H54 (cell line): ENCODE measurements around the gene PDZD8.

Experiments
- DNase-seq: peaks from one replicate; pipeline ENCODE4 v3.0.0; 2011; ENCODE audit warnings: low spot score, mixed read lengths; ENCODE audit not compliant: insufficient read length
- FAIRE-seq: peaks from 3 replicates; lab custom pipeline; 2011; peaks lifted over from hg19 to GRCh38; lab: Jason Lieb, UNC
- POLR2A ChIP-seq: IDR thresholded peaks from 2 replicates; pipeline ENCODE4 v1.6.1; 2011; ENCODE audit warnings: low read depth, mild to moderate bottlenecking, low read length

PDZD8 gene

GRCh38 chr10:117257721-117258120 lies 117.5 kb downstream of the PDZD8 start:
- no peak for DNase-seq
- FAIRE-seq: no peak
- TF ChIP-seq POLR2A: no peak

- no peak for FAIRE-seq
- no peak for TF ChIP-seq POLR2A
Observed at GRCh38 chr10:117256910-117257309, 118.3 kb downstream of the PDZD8 start.

GRCh38 chr10:117255835-117256460 lies 119.3 kb downstream of the PDZD8 start:
- FAIRE-seq (no peak), DNase-seq (no peak)
- TF ChIP-seq POLR2A: no peak

More at GRCh38 chr10:117256910-117257309, 118.3 kb downstream of the PDZD8 start:
- DNase-seq: no peak

GRCh38 chr10:117254774-117255735 lies 120.2 kb downstream of the PDZD8 start:
- DNase-seq (no peak), FAIRE-seq (no peak)
- TF ChIP-seq POLR2A: no peak

- FAIRE-seq (no peak), DNase-seq (no peak)
- TF ChIP-seq POLR2A: no peak
Observed at GRCh38 chr10:117254338-117254737, 120.9 kb downstream of the PDZD8 start.

GRCh38 chr10:117253908-117254307 lies 121.3 kb downstream of the PDZD8 start:
- TF ChIP-seq POLR2A: no peak
- FAIRE-seq (no peak), DNase-seq (no peak)

- FAIRE-seq: no peak
- no peak for DNase-seq
- no peak for TF ChIP-seq POLR2A
Observed at GRCh38 chr10:117250411-117250810, 124.8 kb downstream of the PDZD8 start.

GRCh38 chr10:117249493-117250093 lies 125.6 kb downstream of the PDZD8 start:
- no peak for DNase-seq
- no peak for TF ChIP-seq POLR2A
- FAIRE-seq: no peak

- FAIRE-seq: no peak
- TF ChIP-seq POLR2A: no peak
- DNase-seq: no peak
Observed at GRCh38 chr10:117248750-117249465, 126.3 kb downstream of the PDZD8 start.

- DNase-seq (no peak), FAIRE-seq (no peak)
- TF ChIP-seq POLR2A: no peak
Observed at GRCh38 chr10:117246997-117247671, 128.1 kb downstream of the PDZD8 start.

GRCh38 chr10:117242463-117242832 lies 132.8 kb downstream of the PDZD8 start:
- no peak for TF ChIP-seq POLR2A
- DNase-seq (no peak), FAIRE-seq (no peak)

GRCh38 chr10:117241541-117242462 lies 133.4 kb downstream of the PDZD8 start:
- no peak for TF ChIP-seq POLR2A
- FAIRE-seq: no peak

More at GRCh38 chr10:117241541-117242462, 133.4 kb downstream of the PDZD8 start:
- DNase-seq: no peak
